Activated B cell treated with CpG ODN at 0.5 μM for 24 hours (primary cell): ENCODE data around the gene ZNF717. TPM values are rescaled to one million over a fixed set of nuclear protein-coding genes. Genes with fewer than 3 reads are reported as not detected.
"Not testable (repeated sequence)": the region's sequence is repeated elsewhere in the genome, so short reads cannot be mapped to it uniquely, and the experiment has no call there.

Source experiments
- ATAC-seq: fragments of 200-7000 bp; cut with Tn5 transposase; one replicate; pipeline ENCODE4 v1.10.0; 2021; ENCODE audit warnings: low read depth, mild to moderate bottlenecking, moderate library complexity
- CTCF ChIA-PET: fragments of 350-600 bp; sonication (Branson Sonifier 250); formaldehyde crosslinking; loops from one replicate; lab custom pipeline; 2021; ENCODE audit warnings: antibody characterized with exemption; lab: Charles Lee
- POLR2A ChIA-PET: fragments of 350-600 bp; sonication (Branson Sonifier 250); formaldehyde crosslinking; loops from one replicate; lab custom pipeline; 2021; ENCODE audit warnings: antibody characterized with exemption; lab: Charles Lee
- DNase-seq: peaks from one replicate; pipeline ENCODE4 v3.0.0; 2022
- H3K27ac Mint-ChIP-seq: one replicate; pipeline ENCODE4 v1.8.0; 2020; ENCODE audit warnings: mixed read lengths
- H3K27me3 Mint-ChIP-seq: one replicate; pipeline ENCODE4 v1.8.0; 2021; ENCODE audit warnings: mixed read lengths
- H3K36me3 Mint-ChIP-seq: one replicate; pipeline ENCODE4 v1.8.0; 2021; ENCODE audit warnings: low read depth, mixed read lengths
- H3K4me1 Mint-ChIP-seq: one replicate; pipeline ENCODE4 v1.8.0; 2021; ENCODE audit warnings: mixed read lengths
- H3K4me3 Mint-ChIP-seq: one replicate; pipeline ENCODE4 v1.8.0; 2020; ENCODE audit warnings: mild to moderate bottlenecking, mixed read lengths
- H3K9me3 Mint-ChIP-seq: one replicate; pipeline ENCODE4 v1.8.0; 2020; ENCODE audit warnings: mixed read lengths
- CTCF ChIP-seq: fragments of 200-600 bp; IDR thresholded peaks from one replicate; pipeline ENCODE4 v1.8.0; 2022; ENCODE audit warnings: antibody characterized with exemption, mild to moderate bottlenecking
- intact Hi-C: fragments of 100-400 bp; cut with micrococcal nuclease; formaldehyde crosslinking; loops from one replicate; pipeline ENCODE4 v1.15.1; 2024
- total RNA-seq: library from RNA; stranded (reverse); gene quantifications from 2 replicates; pipeline ENCODE4 v1.2.3, GENCODE V29; 2022

ZNF717 gene
- total RNA-seq: 13.5 and 15.3 TPM in 2 replicates

- DNase-seq: peak; percentile 95
- Mint-ChIP-seq H3K27ac (peak within 1 kb of the TSS; percentile 89), H3K36me3 (peaks cover 37% of the 10 kb centered on the region), H3K9me3 (peaks cover 16% of the 10 kb centered on the region), H3K4me3 (peak within 1 kb of the TSS; percentile 88), H3K4me1 (peaks cover 25% of the 10 kb centered on the region)
- peak; percentile 50 for ATAC-seq
- CTCF ChIA-PET, POLR2A ChIA-PET, H3K27me3 Mint-ChIP-seq: not testable (repeated sequence)
- intact Hi-C loops: loop anchor here (1.0 kb wide), 1 partner anchor 350 kb away; no protein-coding TSS in a partner anchor
Observed at GRCh38 chr3:75785081-75785755, at the start of gene ZNF717. Gene ZNF717, minus strand, starts transcription at chr3:75785549. Its CDS starts 2,187 bp downstream, at chr3:75783362.

GRCh38 chr3:75831076-75831475 is 45.7 kb upstream of the ZNF717 start:
- H3K36me3 Mint-ChIP-seq, H3K4me1 Mint-ChIP-seq, POLR2A ChIA-PET, ATAC-seq, CTCF ChIA-PET, H3K9me3 Mint-ChIP-seq, intact Hi-C loops, DNase-seq, H3K27ac Mint-ChIP-seq, H3K4me3 Mint-ChIP-seq, H3K27me3 Mint-ChIP-seq: not testable (repeated sequence)

DNA sequence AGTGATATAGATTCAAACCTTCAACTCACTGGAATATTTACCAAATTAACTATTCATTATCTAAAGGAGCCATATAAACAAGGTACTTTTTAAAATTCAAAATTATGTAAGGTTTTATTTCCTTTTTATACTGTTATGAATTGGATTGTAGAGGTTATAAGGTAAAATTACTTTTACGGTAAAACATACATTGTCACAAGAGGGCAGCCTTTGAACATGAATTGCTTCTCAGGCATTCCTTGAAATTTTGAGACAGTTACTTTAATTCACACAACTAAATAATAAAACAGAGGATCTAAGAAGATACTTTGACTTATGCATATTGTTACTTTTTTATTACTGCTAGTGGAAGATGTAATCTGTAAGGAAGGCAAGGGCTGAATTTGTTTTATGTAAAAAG is 32.7 kb upstream of the ZNF717 start:
- POLR2A ChIA-PET, H3K36me3 Mint-ChIP-seq, H3K27ac Mint-ChIP-seq, H3K4me3 Mint-ChIP-seq, H3K27me3 Mint-ChIP-seq, ATAC-seq, H3K9me3 Mint-ChIP-seq, intact Hi-C loops, DNase-seq, H3K4me1 Mint-ChIP-seq, CTCF ChIA-PET: not testable (repeated sequence)

DNA sequence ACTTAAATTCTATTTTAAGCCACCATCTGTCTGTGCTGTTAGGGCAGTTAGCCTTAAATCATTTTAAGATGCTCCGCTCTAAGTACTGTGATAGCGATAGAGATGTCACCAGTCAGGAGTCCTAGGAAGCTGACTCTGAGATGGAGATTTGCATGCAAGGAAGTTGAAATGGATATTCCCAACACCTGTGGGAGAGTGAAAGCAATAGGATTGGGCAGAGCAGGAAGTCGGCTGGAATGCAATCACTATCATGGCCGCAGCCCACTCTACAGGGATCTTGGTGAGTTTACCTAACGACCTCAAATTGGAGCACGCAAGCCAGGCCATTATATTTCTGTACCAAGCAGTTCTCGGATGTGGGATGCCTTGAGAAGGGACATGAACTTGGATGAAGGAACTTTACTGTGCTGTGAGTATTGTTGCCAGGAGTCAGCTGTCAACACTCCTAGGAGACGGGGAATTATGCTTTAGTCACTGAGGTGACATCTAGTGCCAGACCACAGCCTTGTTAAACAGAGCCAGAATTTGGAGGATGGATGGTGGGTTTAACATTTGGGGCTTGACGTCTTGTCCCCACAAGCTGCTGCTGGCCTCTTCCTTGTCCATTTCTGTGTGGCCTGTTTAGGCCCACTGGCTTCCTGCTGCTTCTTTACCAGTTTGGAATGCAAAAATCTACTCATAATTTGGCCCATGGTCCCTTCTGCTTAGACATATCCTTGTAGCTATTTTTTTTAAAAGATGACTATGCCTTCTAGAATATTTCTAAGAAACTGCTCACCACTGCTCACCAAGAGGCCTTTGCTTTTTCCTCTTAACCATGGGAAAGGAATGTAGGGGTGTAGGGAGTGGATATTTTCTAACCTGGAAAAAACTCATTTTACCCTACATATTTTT is 31.2 kb upstream of the ZNF717 start:
- H3K9me3 Mint-ChIP-seq, H3K36me3 Mint-ChIP-seq, H3K27ac Mint-ChIP-seq, CTCF ChIA-PET, H3K4me1 Mint-ChIP-seq, H3K27me3 Mint-ChIP-seq, DNase-seq, ATAC-seq, intact Hi-C loops, H3K4me3 Mint-ChIP-seq, POLR2A ChIA-PET: not testable (repeated sequence)

DNA sequence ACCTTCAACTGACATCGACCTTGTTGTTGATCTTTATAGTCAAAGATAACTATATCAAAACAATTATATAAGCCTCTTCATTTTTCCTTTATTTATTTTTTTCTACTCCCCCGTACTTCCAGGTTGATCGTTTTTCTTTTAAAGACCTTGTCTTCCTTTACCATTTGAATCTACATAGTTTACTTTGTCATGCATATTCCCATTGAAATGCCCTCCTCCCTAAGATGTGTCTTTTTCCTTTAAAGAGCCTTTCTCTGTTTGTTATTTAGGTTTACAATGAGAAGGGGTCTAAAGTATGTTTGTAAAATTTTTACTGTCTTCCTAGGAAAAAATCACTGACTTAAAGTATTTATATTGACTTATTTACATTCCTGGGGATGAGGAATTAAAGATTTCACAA is 29.4 kb upstream of the ZNF717 start:
- intact Hi-C loops: no loop called here
- ChIA-PET CTCF (no interaction called here), POLR2A (no interaction called here)
- DNase-seq (no peak), ATAC-seq (no peak)
- Mint-ChIP-seq H3K9me3 (peaks cover 4% of the 10 kb centered on the region), H3K27me3 (no peaks in the 10 kb centered on the region), H3K27ac (no peak overlapping the region), H3K36me3 (no peaks in the 10 kb centered on the region), H3K4me3 (no peak overlapping the region), H3K4me1 (no peaks in the 10 kb centered on the region)
- TF ChIP-seq CTCF: no peak

DNA sequence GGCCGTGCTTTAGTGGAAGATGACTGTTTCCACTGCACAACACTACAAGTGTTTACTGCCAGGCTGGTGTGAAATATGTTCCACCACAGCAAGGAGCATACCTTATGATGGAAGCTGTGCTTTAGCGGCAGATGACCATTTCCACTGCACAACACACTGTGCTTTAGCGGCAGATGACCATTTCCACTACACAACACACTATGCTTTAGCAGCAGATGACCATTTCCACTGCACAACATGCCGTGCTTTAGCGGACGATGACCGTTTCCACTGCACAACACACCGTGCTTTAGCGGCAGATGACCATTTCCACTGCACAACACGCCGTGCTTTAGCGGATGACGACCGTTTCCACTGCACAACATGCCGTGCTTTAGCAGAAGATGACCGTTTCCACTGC is 2.8 kb downstream of the ZNF717 start:
- no peak for TF ChIP-seq CTCF
- POLR2A ChIA-PET: no interaction called here

More for the DNA sequence above, 2.8 kb downstream of the ZNF717 start:
- ATAC-seq: no peak
- Mint-ChIP-seq H3K9me3 (peaks cover 32% of the 10 kb centered on the region), H3K4me3 (no peak overlapping the region), H3K36me3 (peaks cover 61% of the 10 kb centered on the region), H3K27ac (no peak overlapping the region), H3K4me1 (peaks cover 25% of the 10 kb centered on the region), H3K27me3 (no peaks in the 10 kb centered on the region)
- intact Hi-C loops: no loop called here
- DNase-seq: no peak
- CTCF ChIA-PET: no interaction called here
